Karpas-422 (cell line): Measurements from ENCODE around the gene JPH3. TPM values are rescaled to one million over a fixed set of nuclear protein-coding genes. Genes with fewer than 3 reads are reported as not detected.

ENCODE experiments used
- DNase-seq: peaks from one replicate; pipeline ENCODE4 v3.0.0-alpha.2; 2015
- H2AFZ ChIP-seq: fragments of 200-600 bp; sonication (generic); 2 replicates; pipeline ENCODE4 v1.6.1; 2014; ENCODE audit warnings: antibody characterized with exemption, low read length, mixed read lengths
- H3K27ac ChIP-seq: fragments of 200-600 bp; sonication (generic); 2 replicates; pipeline ENCODE4 v1.5.1; 2014; ENCODE audit warnings: mild to moderate bottlenecking, low read length, moderate library complexity
- H3K27me3 ChIP-seq: fragments of 200-600 bp; sonication (generic); 2 replicates; pipeline ENCODE4 v1.6.1; 2014; ENCODE audit warnings: low read length, mixed read lengths
- H3K36me3 ChIP-seq: fragments of 200-600 bp; sonication (generic); 2 replicates; pipeline ENCODE4 v1.6.1; 2014; ENCODE audit warnings: low read length, mixed read lengths; ENCODE audit not compliant: insufficient read depth
- H3K4me1 ChIP-seq: fragments of 200-600 bp; sonication (generic); 2 replicates; pipeline ENCODE4 v1.6.1; 2014; ENCODE audit warnings: mild to moderate bottlenecking, low read length, mixed read lengths
- H3K4me2 ChIP-seq: fragments of 200-600 bp; sonication (generic); 2 replicates; pipeline ENCODE4 v1.6.1; 2014; ENCODE audit warnings: low read length, low read depth, mild to moderate bottlenecking; ENCODE audit not compliant: poor library complexity, severe bottlenecking
- H3K4me3 ChIP-seq: fragments of 200-600 bp; sonication (generic); 2 replicates; pipeline ENCODE4 v1.5.1; 2014; ENCODE audit warnings: mild to moderate bottlenecking, antibody characterized with exemption, low read length, mixed read lengths
- H3K79me2 ChIP-seq: fragments of 200-600 bp; sonication (generic); 2 replicates; pipeline ENCODE4 v1.6.1; 2014; ENCODE audit warnings: mild to moderate bottlenecking, low read length, mixed read lengths
- H3K9ac ChIP-seq: fragments of 200-600 bp; sonication (generic); 2 replicates; pipeline ENCODE4 v1.6.0; 2014; ENCODE audit warnings: low read length
- H3K9me2 ChIP-seq: fragments of 200-600 bp; sonication (generic), shearing (Covaris generic); replicated peaks from 2 replicates; pipeline ENCODE4 v1.6.0; 2014; ENCODE audit warnings: mild to moderate bottlenecking, low read length, moderate library complexity; ENCODE audit not compliant: insufficient read depth
- H3K9me3 ChIP-seq: fragments of 300-700, 200-600 bp; sonication (generic); 2 replicates; pipeline ENCODE4 v1.6.1; 2014; ENCODE audit warnings: low read length, mixed read lengths
- H4K20me1 ChIP-seq: fragments of 200-600 bp; sonication (generic); 2 replicates; pipeline ENCODE4 v1.6.1; 2014; ENCODE audit warnings: mild to moderate bottlenecking, antibody characterized with exemption, low read length, low read depth; ENCODE audit not compliant: insufficient read depth
- total RNA-seq: library from RNA; depleted of rRNA; stranded (reverse); fragments of >200 nt; shearing (Covaris generic); gene quantifications from 2 replicates; pipeline ENCODE4 v1.2.3, GENCODE V29; 2014; ENCODE audit warnings: low replicate concordance

JPH3 gene
- total RNA-seq, 1 experiment from 2014 or later, result not detected

DNA sequence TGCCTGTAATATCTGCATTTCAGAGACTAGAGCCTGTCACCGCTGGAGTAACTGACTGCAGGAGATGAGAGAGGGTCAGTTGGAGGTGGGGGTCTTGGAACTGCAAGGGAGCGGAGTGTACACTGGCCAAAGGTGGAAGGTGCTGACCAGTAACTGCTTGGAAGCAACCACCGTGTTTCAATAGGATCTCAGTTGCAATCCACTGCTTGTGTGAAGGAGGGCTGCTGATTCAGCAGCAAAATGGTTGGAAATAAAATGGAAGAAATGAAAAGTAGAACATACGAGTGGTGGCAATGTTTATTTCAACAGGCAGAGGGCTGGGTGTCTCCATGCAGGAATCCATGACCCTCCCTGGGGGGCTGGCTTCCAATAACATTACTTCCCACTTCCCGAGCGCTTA lies 2.1 kb upstream of the JPH3 start:
- Histone ChIP-seq H3K9ac (no peak overlapping the region), H3K4me1 (no peaks in the 10 kb centered on the region), H3K4me3 (no peak overlapping the region), H3K4me2 (no peak overlapping the region), H3K79me2 (no peaks in the 10 kb centered on the region), H3K36me3 (no peaks in the 10 kb centered on the region), H3K9me2 (no peaks in the 10 kb centered on the region; the same call in 1 of the 2 replicates), H3K9me3 (no peaks in the 10 kb centered on the region), H3K27me3 (no peaks in the 10 kb centered on the region), H4K20me1 (no peaks in the 10 kb centered on the region), H3K27ac (no peak overlapping the region), H2AFZ (no peak overlapping the region)
- DNase-seq, result no peak

DNA sequence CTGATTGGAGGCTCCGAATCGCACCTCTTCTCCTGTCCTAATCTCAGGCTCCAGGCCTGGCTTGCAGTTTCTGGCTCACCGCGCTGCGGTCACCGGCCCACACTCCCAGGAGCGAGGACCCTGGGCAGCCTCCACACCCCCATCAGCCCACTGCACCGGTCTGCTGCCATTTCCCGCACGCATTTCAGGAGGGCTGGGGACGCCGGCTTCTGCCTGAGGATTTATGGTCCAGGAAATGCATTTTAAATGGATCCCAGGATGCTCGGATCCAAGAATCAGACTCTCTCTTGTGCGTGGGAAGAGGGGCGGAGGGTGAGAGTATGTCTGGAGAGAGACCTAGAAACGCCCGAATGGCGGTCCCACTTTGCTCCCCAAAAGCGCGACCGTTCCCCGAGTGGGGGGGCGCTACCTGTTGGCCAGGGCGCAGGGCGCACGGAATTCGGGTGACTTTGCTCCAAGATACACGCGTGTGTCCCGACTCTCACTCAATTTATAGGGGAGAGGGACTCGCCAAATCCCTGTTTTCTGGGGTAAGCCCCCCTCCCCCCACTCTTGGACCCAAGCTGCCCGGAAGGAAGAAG lies 817 bp upstream of the JPH3 start:
- H3K79me2 ChIP-seq, result no peaks in the 10 kb centered on the region
- H2AFZ ChIP-seq, result no peak overlapping the region
- no peak for DNase-seq
- H3K9me2 ChIP-seq, result no peaks in the 10 kb centered on the region; the same call in 1 of the 2 replicates
- no peak overlapping the region for H3K27ac ChIP-seq
- no peaks in the 10 kb centered on the region for H3K4me1 ChIP-seq
- no peak overlapping the region for H3K4me2 ChIP-seq
- H3K4me3 ChIP-seq, result no peak overlapping the region
- H3K27me3 ChIP-seq, result no peaks in the 10 kb centered on the region
- H3K9ac ChIP-seq, result no peak overlapping the region
- H4K20me1 ChIP-seq, result no peaks in the 10 kb centered on the region
- H3K36me3 ChIP-seq, result no peaks in the 10 kb centered on the region
- no peaks in the 10 kb centered on the region for H3K9me3 ChIP-seq

- H4K20me1 ChIP-seq, result no peaks in the 10 kb centered on the region
- no peaks in the 10 kb centered on the region for H3K9me2 ChIP-seq
- H3K9me3 ChIP-seq, result no peaks in the 10 kb centered on the region
- H3K27ac ChIP-seq, result no peak overlapping the region
- H2AFZ ChIP-seq, result no peak overlapping the region
- H3K9ac ChIP-seq, result no peak overlapping the region
- no peaks in the 10 kb centered on the region for H3K79me2 ChIP-seq
- DNase-seq, result no peak
- H3K27me3 ChIP-seq, result no peaks in the 10 kb centered on the region
- no peaks in the 10 kb centered on the region for H3K36me3 ChIP-seq
- no peaks in the 10 kb centered on the region for H3K4me1 ChIP-seq
- no peak overlapping the region for H3K4me2 ChIP-seq
- no peak overlapping the region for H3K4me3 ChIP-seq
Measured at GRCh38 chr16:87602821-87603683, 744 bp downstream of the JPH3 start.

- no peaks in the 10 kb centered on the region for H3K9me2 ChIP-seq
- DNase-seq, result no peak
Measured at GRCh38 chr16:87603684-87604633, 1.7 kb downstream of the JPH3 start.

DNA sequence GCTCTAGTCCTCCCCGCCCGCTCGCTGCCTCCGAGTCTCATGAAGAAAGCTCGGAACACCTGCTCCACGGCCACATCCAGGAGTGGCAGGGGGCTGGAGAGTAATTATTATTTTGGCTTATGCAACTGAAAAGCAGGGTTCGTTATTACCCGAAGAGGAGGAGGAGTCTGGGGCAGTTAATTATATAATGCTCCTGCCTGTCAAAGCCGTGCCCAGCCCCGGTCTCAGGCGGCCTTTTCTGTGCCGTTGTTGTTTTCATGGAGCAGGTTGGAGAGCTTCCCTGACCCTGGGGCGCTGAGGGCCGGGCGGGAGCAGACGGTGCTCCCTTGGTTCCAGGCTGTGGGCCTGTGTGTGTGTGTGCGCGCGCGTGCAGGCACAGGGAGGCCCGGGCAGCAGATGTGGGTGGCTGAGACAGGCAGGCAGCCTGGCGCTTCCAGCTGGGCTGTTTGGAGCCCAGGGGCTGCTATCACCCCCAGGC lies 2.4 kb downstream of the JPH3 start:
- no peak overlapping the region for H3K4me2 ChIP-seq
- no peak overlapping the region for H3K27ac ChIP-seq
- no peaks in the 10 kb centered on the region for H4K20me1 ChIP-seq
- H3K4me3 ChIP-seq, result no peak overlapping the region
- H3K27me3 ChIP-seq, result no peaks in the 10 kb centered on the region
- no peaks in the 10 kb centered on the region for H3K36me3 ChIP-seq
- no peaks in the 10 kb centered on the region for H3K9me2 ChIP-seq
- no peaks in the 10 kb centered on the region for H3K79me2 ChIP-seq
- H3K4me1 ChIP-seq, result no peaks in the 10 kb centered on the region
- no peak overlapping the region for H2AFZ ChIP-seq
- no peaks in the 10 kb centered on the region for H3K9me3 ChIP-seq
- H3K9ac ChIP-seq, result no peak overlapping the region
- no peak for DNase-seq

More at GRCh38 chr16:87603684-87604633, 1.7 kb downstream of the JPH3 start:
- H3K27ac ChIP-seq, result no peak overlapping the region
- no peaks in the 10 kb centered on the region for H3K79me2 ChIP-seq
- no peak overlapping the region for H2AFZ ChIP-seq
- H3K9me3 ChIP-seq, result no peaks in the 10 kb centered on the region
- H3K9ac ChIP-seq, result no peak overlapping the region
- H3K4me2 ChIP-seq, result no peak overlapping the region
- H3K36me3 ChIP-seq, result no peaks in the 10 kb centered on the region
- H3K27me3 ChIP-seq, result no peaks in the 10 kb centered on the region
- no peaks in the 10 kb centered on the region for H4K20me1 ChIP-seq
- no peak overlapping the region for H3K4me3 ChIP-seq
- H3K4me1 ChIP-seq, result no peaks in the 10 kb centered on the region

DNA sequence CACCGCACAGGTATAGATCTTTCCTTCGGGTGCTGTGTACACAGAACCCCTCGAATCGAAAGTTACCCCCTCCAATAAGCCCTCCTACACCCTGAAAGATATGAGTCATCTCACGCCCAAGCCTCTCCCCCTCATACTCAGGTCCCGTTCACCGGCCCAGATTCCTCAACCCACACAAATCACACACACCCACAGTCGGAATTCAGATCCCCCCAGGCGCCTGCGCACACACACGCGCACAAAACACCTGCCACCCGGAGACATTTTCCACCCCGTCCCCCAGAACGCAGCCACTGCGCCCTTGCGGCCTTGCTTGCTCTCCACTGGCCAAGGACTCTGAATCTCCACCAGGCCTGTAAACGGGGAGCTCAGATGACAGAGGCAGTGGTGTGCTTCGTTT lies 4.9 kb downstream of the JPH3 start:
- H3K9me3 ChIP-seq, result no peaks in the 10 kb centered on the region
- H2AFZ ChIP-seq, result no peak overlapping the region
- no peaks in the 10 kb centered on the region for H3K4me1 ChIP-seq
- no peaks in the 10 kb centered on the region for H3K9me2 ChIP-seq
- no peak overlapping the region for H3K4me2 ChIP-seq
- H3K36me3 ChIP-seq, result no peaks in the 10 kb centered on the region
- no peak overlapping the region for H3K9ac ChIP-seq
- H3K27ac ChIP-seq, result no peak overlapping the region
- H3K79me2 ChIP-seq, result no peaks in the 10 kb centered on the region
- no peak for DNase-seq
- no peaks in the 10 kb centered on the region for H3K27me3 ChIP-seq
- no peaks in the 10 kb centered on the region for H4K20me1 ChIP-seq
- no peak overlapping the region for H3K4me3 ChIP-seq

GRCh38 chr16:87607871-87608270 lies 5.6 kb downstream of the JPH3 start:
- Histone ChIP-seq H3K9ac (no peak overlapping the region), H4K20me1 (no peaks in the 10 kb centered on the region), H3K79me2 (no peaks in the 10 kb centered on the region), H3K36me3 (no peaks in the 10 kb centered on the region), H3K4me2 (no peak overlapping the region), H3K27me3 (no peaks in the 10 kb centered on the region), H3K4me1 (no peaks in the 10 kb centered on the region), H3K4me3 (no peak overlapping the region), H2AFZ (no peak overlapping the region), H3K27ac (no peak overlapping the region), H3K9me3 (no peaks in the 10 kb centered on the region), H3K9me2 (no peaks in the 10 kb centered on the region)
- DNase-seq, result no peak
